ENCODE results near the gene TATDN2.
A peak's percentile ranks its signal among the peaks of the same experiment; 100 is the strongest.

DNA sequence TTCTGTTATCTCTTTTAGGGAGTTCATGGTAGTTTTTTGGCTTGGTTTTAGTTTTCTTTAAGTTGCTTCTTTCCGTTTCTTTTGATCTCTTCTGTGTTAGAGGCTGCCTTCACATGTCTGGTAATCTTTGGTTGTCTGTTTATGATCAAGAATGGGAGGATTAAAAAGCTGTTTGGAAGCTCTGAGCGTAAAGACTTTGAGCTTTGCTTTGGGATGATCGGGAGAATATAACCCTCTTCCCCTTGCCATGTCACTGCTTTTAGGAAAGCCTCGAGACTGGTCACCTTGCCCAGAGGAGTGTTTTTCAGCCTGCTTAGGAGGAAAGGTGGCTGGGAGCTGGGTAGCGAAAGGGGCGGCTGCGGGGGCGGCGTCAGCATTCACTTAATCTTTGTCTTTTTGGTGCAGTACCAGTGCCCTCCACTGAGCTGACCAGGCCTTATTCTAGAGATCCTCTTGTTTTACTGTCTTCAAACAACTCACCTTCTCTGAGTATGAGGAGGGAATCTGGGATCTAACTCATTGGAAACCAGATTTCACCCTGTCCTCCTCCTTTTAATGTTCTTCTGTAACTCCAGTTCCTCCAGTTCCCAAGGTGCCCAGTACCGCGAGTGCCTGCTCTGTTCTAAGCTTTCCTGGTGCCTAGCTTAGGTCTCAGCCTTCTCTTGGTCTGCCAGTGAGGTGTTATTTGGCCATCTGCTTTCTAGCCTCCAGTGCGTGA is 15.5 kb downstream of the TATDN2 start:
- TF ChIP-seq, protein P1, sequence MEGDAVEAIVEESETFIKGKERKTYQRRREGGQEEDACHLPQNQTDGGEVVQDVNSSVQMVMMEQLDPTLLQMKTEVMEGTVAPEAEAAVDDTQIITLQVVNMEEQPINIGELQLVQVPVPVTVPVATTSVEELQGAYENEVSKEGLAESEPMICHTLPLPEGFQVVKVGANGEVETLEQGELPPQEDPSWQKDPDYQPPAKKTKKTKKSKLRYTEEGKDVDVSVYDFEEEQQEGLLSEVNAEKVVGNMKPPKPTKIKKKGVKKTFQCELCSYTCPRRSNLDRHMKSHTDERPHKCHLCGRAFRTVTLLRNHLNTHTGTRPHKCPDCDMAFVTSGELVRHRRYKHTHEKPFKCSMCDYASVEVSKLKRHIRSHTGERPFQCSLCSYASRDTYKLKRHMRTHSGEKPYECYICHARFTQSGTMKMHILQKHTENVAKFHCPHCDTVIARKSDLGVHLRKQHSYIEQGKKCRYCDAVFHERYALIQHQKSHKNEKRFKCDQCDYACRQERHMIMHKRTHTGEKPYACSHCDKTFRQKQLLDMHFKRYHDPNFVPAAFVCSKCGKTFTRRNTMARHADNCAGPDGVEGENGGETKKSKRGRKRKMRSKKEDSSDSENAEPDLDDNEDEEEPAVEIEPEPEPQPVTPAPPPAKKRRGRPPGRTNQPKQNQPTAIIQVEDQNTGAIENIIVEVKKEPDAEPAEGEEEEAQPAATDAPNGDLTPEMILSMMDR (IDR thresholded peaks at IDR 0.05): peak; percentile 43 to 59 (median 48)
- no peak for TF ChIP-seq POLR2A (IDR thresholded peaks at IDR 0.05)

All from uterus (tissue), 2 donors.